Activated CD4-positive, alpha-beta T cell treated with anti-CD3 and anti-CD28 coated beads, Interleukin-2, amount 10 ng/mL, durations not matched to agents 7 days and 5 days (primary cell): ENCODE measurements around the gene KCNS3. TPM values are rescaled to one million over a fixed set of nuclear protein-coding genes. Genes with fewer than 3 reads are reported as not detected.

Experiments
- CTCF ChIA-PET: fragments of 350-600 bp; sonication (Branson Sonifier 250); formaldehyde crosslinking; loops from one replicate; lab custom pipeline; 2021; ENCODE audit warnings: antibody characterized with exemption; lab: Charles Lee
- POLR2A ChIA-PET: fragments of 350-600 bp; sonication (Branson Sonifier 250); formaldehyde crosslinking; loops from one replicate; lab custom pipeline; 2021; ENCODE audit warnings: antibody characterized with exemption; lab: Charles Lee
- DNase-seq: peaks from one replicate; pipeline ENCODE4 v3.0.0-alpha.2; 2020
- H3K27ac Mint-ChIP-seq: one replicate; pipeline ENCODE4 v1.8.0; 2021; ENCODE audit warnings: mild to moderate bottlenecking, moderate library complexity, mixed read lengths
- H3K27me3 Mint-ChIP-seq: one replicate; pipeline ENCODE4 v1.8.0; 2021; ENCODE audit warnings: mixed read lengths
- H3K36me3 Mint-ChIP-seq: one replicate; pipeline ENCODE4 v1.8.0; 2021; ENCODE audit warnings: low read depth, mixed read lengths
- H3K4me1 Mint-ChIP-seq: one replicate; pipeline ENCODE4 v1.8.0; 2021; ENCODE audit warnings: mixed read lengths
- H3K4me3 Mint-ChIP-seq: one replicate; pipeline ENCODE4 v1.8.0; 2021; ENCODE audit warnings: mild to moderate bottlenecking, moderate library complexity, mixed read lengths
- H3K9me3 Mint-ChIP-seq: one replicate; pipeline ENCODE4 v1.8.0; 2021; ENCODE audit warnings: mixed read lengths
- total RNA-seq, 2 experiments: library from RNA; stranded (reverse); gene quantifications; one replicate each; pipeline ENCODE4 v1.2.3, GENCODE V29; 2021

Gene KCNS3
- total RNA-seq, 2 experiments from 2014 or later: not detected

- Mint-ChIP-seq H3K36me3 (no peaks in the 10 kb centered on the region), H3K9me3 (peaks cover 4% of the 10 kb centered on the region), H3K27ac (no peak overlapping the region), H3K4me1 (no peaks in the 10 kb centered on the region), H3K4me3 (no peak overlapping the region), H3K27me3 (peaks cover 5% of the 10 kb centered on the region)
- no peak for DNase-seq
- POLR2A ChIA-PET: no interaction called here
- CTCF ChIA-PET: no interaction called here
Measured at GRCh38 chr2:17894005-17894404, 15.5 kb downstream of the KCNS3 start.

GRCh38 chr2:17894556-17894955 is 16.1 kb downstream of the KCNS3 start:
- H3K4me1 Mint-ChIP-seq: no peaks in the 10 kb centered on the region
- H3K36me3 Mint-ChIP-seq: no peaks in the 10 kb centered on the region
- ChIA-PET POLR2A (no interaction called here), CTCF (no interaction called here)
- no peak overlapping the region for H3K27ac Mint-ChIP-seq
- H3K4me3 Mint-ChIP-seq: no peak overlapping the region
- no peak for DNase-seq
- peaks cover 4% of the 10 kb centered on the region for H3K9me3 Mint-ChIP-seq
- peaks cover 5% of the 10 kb centered on the region for H3K27me3 Mint-ChIP-seq

GRCh38 chr2:17899871-17900270 is 21.4 kb downstream of the KCNS3 start:
- H3K4me3 Mint-ChIP-seq: no peak overlapping the region
- no peak overlapping the region for H3K27ac Mint-ChIP-seq
- DNase-seq: no peak
- H3K4me1 Mint-ChIP-seq: no peaks in the 10 kb centered on the region
- H3K9me3 Mint-ChIP-seq: no peaks in the 10 kb centered on the region
- H3K36me3 Mint-ChIP-seq: no peaks in the 10 kb centered on the region
- ChIA-PET CTCF (no interaction called here), POLR2A (no interaction called here)
- H3K27me3 Mint-ChIP-seq: peaks cover 4% of the 10 kb centered on the region

- H3K27me3 Mint-ChIP-seq: peaks cover 4% of the 10 kb centered on the region
- no peaks in the 10 kb centered on the region for H3K36me3 Mint-ChIP-seq
- POLR2A ChIA-PET: no interaction called here
- H3K9me3 Mint-ChIP-seq: no peaks in the 10 kb centered on the region
- no peak for DNase-seq
- H3K27ac Mint-ChIP-seq: no peak overlapping the region
- CTCF ChIA-PET: no interaction called here
- H3K4me3 Mint-ChIP-seq: no peak overlapping the region
- no peaks in the 10 kb centered on the region for H3K4me1 Mint-ChIP-seq
Measured at GRCh38 chr2:17901246-17901645, 22.8 kb downstream of the KCNS3 start.

- Mint-ChIP-seq H3K4me3 (no peak overlapping the region), H3K9me3 (peaks cover 4% of the 10 kb centered on the region), H3K27ac (no peak overlapping the region), H3K36me3 (no peaks in the 10 kb centered on the region), H3K4me1 (no peaks in the 10 kb centered on the region), H3K27me3 (no peaks in the 10 kb centered on the region)
- ChIA-PET CTCF (no interaction called here), POLR2A (no interaction called here)
- DNase-seq: no peak
Measured at GRCh38 chr2:17910980-17911379, 32.5 kb downstream of the KCNS3 start.

- Mint-ChIP-seq H3K4me3 (no peak overlapping the region), H3K36me3 (no peaks in the 10 kb centered on the region), H3K9me3 (peaks cover 4% of the 10 kb centered on the region), H3K27me3 (no peaks in the 10 kb centered on the region), H3K27ac (no peak overlapping the region), H3K4me1 (no peaks in the 10 kb centered on the region)
- CTCF ChIA-PET: no interaction called here
- no peak for DNase-seq
- POLR2A ChIA-PET: no interaction called here
Measured at GRCh38 chr2:17911491-17912260, 33.2 kb downstream of the KCNS3 start.

- Mint-ChIP-seq H3K4me3 (no peak overlapping the region), H3K36me3 (no peaks in the 10 kb centered on the region), H3K4me1 (no peaks in the 10 kb centered on the region), H3K27me3 (no peaks in the 10 kb centered on the region), H3K27ac (no peak overlapping the region), H3K9me3 (peaks cover 4% of the 10 kb centered on the region)
- ChIA-PET POLR2A (no interaction called here), CTCF (no interaction called here)
- DNase-seq: no peak
Measured at GRCh38 chr2:17912266-17912691, 33.8 kb downstream of the KCNS3 start.

GRCh38 chr2:17915099-17915498 is 36.6 kb downstream of the KCNS3 start:
- no peaks in the 10 kb centered on the region for H3K9me3 Mint-ChIP-seq
- ChIA-PET CTCF (no interaction called here), POLR2A (no interaction called here)

GRCh38 chr2:17915811-17916518 is 37.5 kb downstream of the KCNS3 start:
- no peak for DNase-seq
- Mint-ChIP-seq H3K4me1 (no peaks in the 10 kb centered on the region), H3K27me3 (no peaks in the 10 kb centered on the region), H3K36me3 (no peaks in the 10 kb centered on the region), H3K4me3 (no peak overlapping the region), H3K27ac (no peak overlapping the region), H3K9me3 (no peaks in the 10 kb centered on the region)
- POLR2A ChIA-PET: no interaction called here
- CTCF ChIA-PET: no interaction called here

More at GRCh38 chr2:17915099-17915498, 36.6 kb downstream of the KCNS3 start:
- DNase-seq: no peak
- no peaks in the 10 kb centered on the region for H3K36me3 Mint-ChIP-seq
- no peaks in the 10 kb centered on the region for H3K4me1 Mint-ChIP-seq
- no peak overlapping the region for H3K27ac Mint-ChIP-seq
- H3K27me3 Mint-ChIP-seq: no peaks in the 10 kb centered on the region
- no peak overlapping the region for H3K4me3 Mint-ChIP-seq

GRCh38 chr2:17916584-17916983 is 38.1 kb downstream of the KCNS3 start:
- H3K27ac Mint-ChIP-seq: no peak overlapping the region
- no peaks in the 10 kb centered on the region for H3K27me3 Mint-ChIP-seq

GRCh38 chr2:17918789-17919188 is 40.3 kb downstream of the KCNS3 start:
- POLR2A ChIA-PET: no interaction called here
- no peaks in the 10 kb centered on the region for H3K4me1 Mint-ChIP-seq
- H3K27me3 Mint-ChIP-seq: no peaks in the 10 kb centered on the region
- H3K36me3 Mint-ChIP-seq: no peaks in the 10 kb centered on the region
- H3K4me3 Mint-ChIP-seq: no peak overlapping the region
- H3K9me3 Mint-ChIP-seq: no peaks in the 10 kb centered on the region
- H3K27ac Mint-ChIP-seq: no peak overlapping the region
- no peak for DNase-seq
- CTCF ChIA-PET: no interaction called here

More at GRCh38 chr2:17916584-17916983, 38.1 kb downstream of the KCNS3 start:
- no peaks in the 10 kb centered on the region for H3K36me3 Mint-ChIP-seq
- DNase-seq: no peak
- POLR2A ChIA-PET: no interaction called here
- CTCF ChIA-PET: no interaction called here
- no peak overlapping the region for H3K4me3 Mint-ChIP-seq
- H3K4me1 Mint-ChIP-seq: no peaks in the 10 kb centered on the region
- H3K9me3 Mint-ChIP-seq: no peaks in the 10 kb centered on the region

GRCh38 chr2:17930773-17931172 is 52.3 kb downstream of the KCNS3 start:
- H3K27ac Mint-ChIP-seq: no peak overlapping the region
- no peaks in the 10 kb centered on the region for H3K36me3 Mint-ChIP-seq
- no peak overlapping the region for H3K4me3 Mint-ChIP-seq
- H3K9me3 Mint-ChIP-seq: no peaks in the 10 kb centered on the region
- ChIA-PET POLR2A (no interaction called here), CTCF (no interaction called here)
- H3K27me3 Mint-ChIP-seq: no peaks in the 10 kb centered on the region
- no peak for DNase-seq
- H3K4me1 Mint-ChIP-seq: no peaks in the 10 kb centered on the region

- Mint-ChIP-seq H3K27me3 (no peaks in the 10 kb centered on the region), H3K4me1 (no peaks in the 10 kb centered on the region), H3K9me3 (no peaks in the 10 kb centered on the region), H3K27ac (no peak overlapping the region), H3K4me3 (no peak overlapping the region), H3K36me3 (no peaks in the 10 kb centered on the region)
- POLR2A ChIA-PET: no interaction called here
- CTCF ChIA-PET: interaction anchor here (1.6 kb wide), 1 partner anchor 9 kb away, joined by 4 read pairs; no protein-coding TSS in a partner anchor
- no peak for DNase-seq
Measured at GRCh38 chr2:17933256-17933655, 54.8 kb downstream of the KCNS3 start.
